ENCODE data around the gene TMEM59L. TPM values are rescaled to one million over a fixed set of nuclear protein-coding genes. Genes with fewer than 3 reads are reported as not detected.

TMEM59L gene
- total and polyA plus RNA-seq, 2 of the 13 experiments (the other 11 are each of a cell fraction or from before 2014, with no cell fraction given): 0.97 to 5.5 TPM

DNA sequence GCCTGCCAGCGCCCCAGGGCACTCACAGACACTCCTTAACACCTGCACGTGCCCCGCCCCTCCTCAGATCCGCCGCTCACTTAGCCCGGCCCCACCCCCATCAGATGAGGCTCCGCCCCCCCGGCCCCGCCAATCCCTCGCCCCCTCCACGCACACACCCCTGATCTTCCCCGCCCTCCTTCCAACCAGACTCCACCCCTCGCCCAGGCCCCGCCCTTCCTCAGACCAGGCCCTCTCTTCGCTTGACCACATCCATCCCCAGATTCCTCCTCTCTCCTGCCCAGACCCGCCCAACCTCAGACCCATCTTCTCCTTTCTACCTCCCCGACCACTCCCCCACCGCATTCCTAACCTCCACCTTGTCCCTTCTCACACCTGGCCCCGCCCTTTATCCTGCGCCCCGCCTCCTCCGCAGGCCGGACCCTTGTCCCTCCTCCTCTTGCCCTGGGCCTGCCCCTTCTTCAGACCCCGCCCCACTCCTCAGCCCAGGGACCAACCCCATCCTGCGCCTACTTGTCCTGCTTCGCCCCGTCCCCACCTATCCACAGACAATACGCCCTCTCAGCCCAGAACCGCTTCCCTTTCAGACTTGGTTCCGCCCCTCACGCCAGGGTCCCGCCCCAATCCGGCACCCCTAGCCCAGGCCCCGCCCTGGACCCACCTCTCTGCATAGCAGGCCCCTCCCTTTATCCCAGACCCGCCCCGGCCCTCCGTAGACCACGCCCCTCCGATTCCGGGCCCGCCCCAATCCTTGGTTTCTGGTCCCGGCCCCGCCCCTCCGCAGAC is 23.7 kb downstream of the TMEM59L start:
- ChIA-PET CTCF (ENCODE audit: low intra/inter-chr PET ratio, low total read pairs) (interaction anchor here (1.0 kb wide), 1 partner anchor 116 kb away, joined by 3 read pairs; no protein-coding TSS in a partner anchor), POLR2A (no interaction called here)
- peak; percentile 90 for DNase-seq (ENCODE audit: low spot score)
- Histone ChIP-seq H2AFZ (ENCODE audit: low read length) (no peak overlapping the region), H3K4me2 (ENCODE audit: low read depth, low read length) (peak overlapping the region; percentile 98), H4K20me1 (ENCODE audit: insufficient read depth, low read length) (no peaks in the 10 kb centered on the region), H3K4me3 (replicated peaks in 1 of 3; ENCODE audit: insufficient read depth in 1 of 3, low read depth in 2 of 3, low read length in 3 of 3) (peak overlapping the region; percentile 75 to 89 (median 84)), H3K9ac (ENCODE audit: insufficient read depth, low read depth, low read length) (no peak overlapping the region), H3K4me1 (ENCODE audit: insufficient read depth, low read length) (peaks cover 40% of the 10 kb centered on the region), H3K27ac (ENCODE audit: extremely low read length, insufficient read depth, low read length) (no peak overlapping the region), H3K36me3 (replicated peaks in 1 of 2; ENCODE audit: control insufficient read depth in 1 of 2, insufficient read depth in 2 of 2, low read length in 2 of 2) (no peaks in the 10 kb centered on the region), H3K9me3 (ENCODE audit: low read length) (no peaks in the 10 kb centered on the region), H3K79me2 (ENCODE audit: insufficient read depth, low read length) (peaks cover 8% of the 10 kb centered on the region), H3K27me3 (ENCODE audit: control insufficient read depth in 1 of 2, insufficient read depth in 2 of 2, low read length in 2 of 2) (peaks cover 0 to 6% of the 10 kb centered on the region in 2 experiments; a peak in 1 of 5 replicates)
- peak; percentile 89 for ATAC-seq
- under 1% methylated on average over 39 of the region's 44 CpGs for WGBS (ENCODE audit: low lambda C conversion rate)
- intact Hi-C loops (cut with micrococcal nuclease; ENCODE audit: unreplicated experiment): no loop called here
- BruUV-seq (replicated peaks): no TSS peak
- in situ Hi-C loops (cut with HindIII; ENCODE audit: extremely low pct_ligation_motif_present, low pct_unique_long_range_greater_than_20kb): no loop called here
- FAIRE-seq: peak; percentile 79
- TF ChIP-seq ASH2L (IDR thresholded peaks at IDR 0.05; ENCODE audit: insufficient read length, low read depth, low read length) (peak; percentile 49), ZNF644 (CRISPR knock-in tag; IDR thresholded peaks at IDR 0.05; ENCODE audit: low read depth) (no peak), TCF7 (IDR thresholded peaks at IDR 0.05; ENCODE audit: low read depth) (peak; percentile 40; the same call in 1 of the 2 replicates), SAP130 (CRISPR knock-in tag; IDR thresholded peaks at IDR 0.05; ENCODE audit: low read depth) (peak; percentile 43; the same call in 1 of the 2 replicates), ZNF296 (CRISPR knock-in tag; conservative IDR thresholded peaks at IDR 0.05) (no peak), SALL1 (CRISPR knock-in tag; IDR thresholded peaks at IDR 0.05) (peak; percentile 6; the same call in 1 of the 2 replicates), ZNF430 (CRISPR knock-in tag; IDR thresholded peaks at IDR 0.05) (0 out of 2 replicates have a peak, but pooled peaks have one; percentile 62), TBX2 (CRISPR knock-in tag; IDR thresholded peaks at IDR 0.05; ENCODE audit: borderline replicate concordance) (peak; percentile 52), NR3C1 (CRISPR knock-in tag; IDR thresholded peaks at IDR 0.05) (no peak), ZNF792 (CRISPR knock-in tag; IDR thresholded peaks at IDR 0.05) (no peak), BORCS8-MEF2B (CRISPR knock-in tag; IDR thresholded peaks at IDR 0.05) (0 out of 2 replicates have a peak, but pooled peaks have one; percentile 30), CHD4 (IDR thresholded peaks at IDR 0.05; ENCODE audit: borderline replicate concordance, low read length) (peak; percentile 34; the same call in 1 of the 2 replicates)
- TF ChIP-seq, protein P1, sequence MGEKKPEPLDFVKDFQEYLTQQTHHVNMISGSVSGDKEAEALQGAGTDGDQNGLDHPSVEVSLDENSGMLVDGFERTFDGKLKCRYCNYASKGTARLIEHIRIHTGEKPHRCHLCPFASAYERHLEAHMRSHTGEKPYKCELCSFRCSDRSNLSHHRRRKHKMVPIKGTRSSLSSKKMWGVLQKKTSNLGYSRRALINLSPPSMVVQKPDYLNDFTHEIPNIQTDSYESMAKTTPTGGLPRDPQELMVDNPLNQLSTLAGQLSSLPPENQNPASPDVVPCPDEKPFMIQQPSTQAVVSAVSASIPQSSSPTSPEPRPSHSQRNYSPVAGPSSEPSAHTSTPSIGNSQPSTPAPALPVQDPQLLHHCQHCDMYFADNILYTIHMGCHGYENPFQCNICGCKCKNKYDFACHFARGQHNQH (CRISPR knock-in tag; IDR thresholded peaks at IDR 0.05): 0 out of 2 replicates have a peak, but pooled peaks have one; percentile 8
- TF ChIP-seq, protein P2, sequence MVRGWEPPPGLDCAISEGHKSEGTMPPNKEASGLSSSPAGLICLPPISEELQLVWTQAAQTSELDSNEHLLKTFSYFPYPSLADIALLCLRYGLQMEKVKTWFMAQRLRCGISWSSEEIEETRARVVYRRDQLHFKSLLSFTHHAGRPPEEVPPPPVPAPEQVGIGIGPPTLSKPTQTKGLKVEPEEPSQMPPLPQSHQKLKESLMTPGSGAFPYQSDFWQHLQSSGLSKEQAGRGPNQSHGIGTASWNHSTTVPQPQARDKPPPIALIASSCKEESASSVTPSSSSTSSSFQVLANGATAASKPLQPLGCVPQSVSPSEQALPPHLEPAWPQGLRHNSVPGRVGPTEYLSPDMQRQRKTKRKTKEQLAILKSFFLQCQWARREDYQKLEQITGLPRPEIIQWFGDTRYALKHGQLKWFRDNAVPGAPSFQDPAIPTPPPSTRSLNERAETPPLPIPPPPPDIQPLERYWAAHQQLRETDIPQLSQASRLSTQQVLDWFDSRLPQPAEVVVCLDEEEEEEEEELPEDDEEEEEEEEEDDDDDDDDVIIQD (CRISPR knock-in tag; IDR thresholded peaks at IDR 0.05; ENCODE audit: low read depth): peak; percentile 52; the same call in 1 of the 2 replicates
- TF ChIP-seq, protein P3, sequence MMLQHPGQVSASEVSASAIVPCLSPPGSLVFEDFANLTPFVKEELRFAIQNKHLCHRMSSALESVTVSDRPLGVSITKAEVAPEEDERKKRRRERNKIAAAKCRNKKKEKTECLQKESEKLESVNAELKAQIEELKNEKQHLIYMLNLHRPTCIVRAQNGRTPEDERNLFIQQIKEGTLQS (CRISPR knock-in tag; IDR thresholded peaks at IDR 0.05): no peak
- TF ChIP-seq, protein P4, sequence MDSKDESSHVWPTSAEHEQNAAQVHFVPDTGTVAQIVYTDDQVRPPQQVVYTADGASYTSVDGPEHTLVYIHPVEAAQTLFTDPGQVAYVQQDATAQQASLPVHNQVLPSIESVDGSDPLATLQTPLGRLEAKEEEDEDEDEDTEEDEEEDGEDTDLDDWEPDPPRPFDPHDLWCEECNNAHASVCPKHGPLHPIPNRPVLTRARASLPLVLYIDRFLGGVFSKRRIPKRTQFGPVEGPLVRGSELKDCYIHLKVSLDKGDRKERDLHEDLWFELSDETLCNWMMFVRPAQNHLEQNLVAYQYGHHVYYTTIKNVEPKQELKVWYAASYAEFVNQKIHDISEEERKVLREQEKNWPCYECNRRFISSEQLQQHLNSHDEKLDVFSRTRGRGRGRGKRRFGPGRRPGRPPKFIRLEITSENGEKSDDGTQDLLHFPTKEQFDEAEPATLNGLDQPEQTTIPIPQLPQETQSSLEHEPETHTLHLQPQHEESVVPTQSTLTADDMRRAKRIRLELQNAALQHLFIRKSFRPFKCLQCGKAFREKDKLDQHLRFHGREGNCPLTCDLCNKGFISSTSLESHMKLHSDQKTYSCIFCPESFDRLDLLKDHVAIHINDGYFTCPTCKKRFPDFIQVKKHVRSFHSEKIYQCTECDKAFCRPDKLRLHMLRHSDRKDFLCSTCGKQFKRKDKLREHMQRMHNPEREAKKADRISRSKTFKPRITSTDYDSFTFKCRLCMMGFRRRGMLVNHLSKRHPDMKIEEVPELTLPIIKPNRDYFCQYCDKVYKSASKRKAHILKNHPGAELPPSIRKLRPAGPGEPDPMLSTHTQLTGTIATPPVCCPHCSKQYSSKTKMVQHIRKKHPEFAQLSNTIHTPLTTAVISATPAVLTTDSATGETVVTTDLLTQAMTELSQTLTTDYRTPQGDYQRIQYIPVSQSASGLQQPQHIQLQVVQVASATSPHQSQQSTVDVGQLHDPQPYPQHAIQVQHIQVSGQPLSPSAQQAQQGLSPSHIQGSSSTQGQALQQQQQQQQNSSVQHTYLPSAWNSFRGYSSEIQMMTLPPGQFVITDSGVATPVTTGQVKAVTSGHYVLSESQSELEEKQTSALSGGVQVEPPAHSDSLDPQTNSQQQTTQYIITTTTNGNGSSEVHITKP (CRISPR knock-in tag; IDR thresholded peaks at IDR 0.05; ENCODE audit: low read depth): no peak
